Measurements from ENCODE around the gene PPP6R1.

- no peak for TF ChIP-seq CTCF (IDR thresholded peaks at IDR 0.05)
- no peak for TF ChIP-seq POLR2A (IDR thresholded peaks at IDR 0.05)
These were observed 43.5 kb upstream of the PPP6R1 start for GRCh38 chr19:55302318-55302703.

All from uterus (tissue), 2 donors.